Camera-type eye (tissue), 1 donor: ENCODE measurements around the gene GNB1L. TPM values are rescaled to one million over a fixed set of nuclear protein-coding genes. Genes with fewer than 3 reads are reported as not detected.

ENCODE experiments used
- total RNA-seq: library from RNA; depleted of rRNA; stranded (reverse); fragments of >200 nt; gene quantifications from one replicate; pipeline ENCODE4 v1.2.3, GENCODE V29; 2014

GNB1L gene, protein sequence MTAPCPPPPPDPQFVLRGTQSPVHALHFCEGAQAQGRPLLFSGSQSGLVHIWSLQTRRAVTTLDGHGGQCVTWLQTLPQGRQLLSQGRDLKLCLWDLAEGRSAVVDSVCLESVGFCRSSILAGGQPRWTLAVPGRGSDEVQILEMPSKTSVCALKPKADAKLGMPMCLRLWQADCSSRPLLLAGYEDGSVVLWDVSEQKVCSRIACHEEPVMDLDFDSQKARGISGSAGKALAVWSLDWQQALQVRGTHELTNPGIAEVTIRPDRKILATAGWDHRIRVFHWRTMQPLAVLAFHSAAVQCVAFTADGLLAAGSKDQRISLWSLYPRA
- total RNA-seq: 6.7 TPM

DNA sequence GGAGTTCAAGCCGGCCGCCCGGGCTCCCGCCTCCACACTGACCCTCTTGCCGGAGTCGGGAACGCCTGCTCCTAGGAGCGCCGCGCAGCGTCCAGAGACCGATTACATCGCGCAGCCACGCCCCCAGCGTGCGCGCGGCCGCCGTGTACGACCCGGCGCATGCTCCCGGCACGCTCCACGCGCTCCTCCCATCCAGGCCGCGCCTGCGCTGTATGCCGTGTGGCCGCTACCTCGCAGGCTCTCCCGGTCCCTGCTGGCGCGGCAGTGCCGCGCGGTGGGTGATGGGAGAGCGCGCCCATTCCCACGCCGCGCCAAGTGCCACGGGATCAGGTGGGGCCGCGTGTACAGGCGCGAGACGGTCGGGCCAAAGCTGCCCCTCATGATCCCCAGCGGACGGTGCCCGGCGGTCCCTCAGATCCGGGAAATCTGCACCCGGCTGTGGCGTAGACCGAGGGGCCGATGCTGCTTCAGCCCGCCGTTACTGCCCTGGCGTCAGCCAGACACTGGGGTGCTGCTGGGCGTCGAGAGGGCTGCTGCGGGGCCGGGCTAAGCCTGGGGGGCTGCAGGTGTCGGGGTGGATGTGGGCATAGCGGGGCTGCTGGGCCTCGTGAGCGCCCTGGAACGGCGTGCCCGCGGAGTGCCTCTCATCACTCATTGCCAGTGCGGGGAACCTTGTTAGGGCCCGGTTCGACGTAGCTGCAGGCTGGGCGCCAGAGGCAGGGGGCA, at the start of gene GNB1L, which contains the start of gene RTL10:
GNB1L (minus strand) TSS at position 97 of the 726 bp plus-strand sequence. CDS start 33,519 bp downstream, outside the sequence.
RTL10 (minus strand) TSS at position 97 of the 726 bp plus-strand sequence. CDS start 2,613 bp downstream, outside the sequence.

DNA sequence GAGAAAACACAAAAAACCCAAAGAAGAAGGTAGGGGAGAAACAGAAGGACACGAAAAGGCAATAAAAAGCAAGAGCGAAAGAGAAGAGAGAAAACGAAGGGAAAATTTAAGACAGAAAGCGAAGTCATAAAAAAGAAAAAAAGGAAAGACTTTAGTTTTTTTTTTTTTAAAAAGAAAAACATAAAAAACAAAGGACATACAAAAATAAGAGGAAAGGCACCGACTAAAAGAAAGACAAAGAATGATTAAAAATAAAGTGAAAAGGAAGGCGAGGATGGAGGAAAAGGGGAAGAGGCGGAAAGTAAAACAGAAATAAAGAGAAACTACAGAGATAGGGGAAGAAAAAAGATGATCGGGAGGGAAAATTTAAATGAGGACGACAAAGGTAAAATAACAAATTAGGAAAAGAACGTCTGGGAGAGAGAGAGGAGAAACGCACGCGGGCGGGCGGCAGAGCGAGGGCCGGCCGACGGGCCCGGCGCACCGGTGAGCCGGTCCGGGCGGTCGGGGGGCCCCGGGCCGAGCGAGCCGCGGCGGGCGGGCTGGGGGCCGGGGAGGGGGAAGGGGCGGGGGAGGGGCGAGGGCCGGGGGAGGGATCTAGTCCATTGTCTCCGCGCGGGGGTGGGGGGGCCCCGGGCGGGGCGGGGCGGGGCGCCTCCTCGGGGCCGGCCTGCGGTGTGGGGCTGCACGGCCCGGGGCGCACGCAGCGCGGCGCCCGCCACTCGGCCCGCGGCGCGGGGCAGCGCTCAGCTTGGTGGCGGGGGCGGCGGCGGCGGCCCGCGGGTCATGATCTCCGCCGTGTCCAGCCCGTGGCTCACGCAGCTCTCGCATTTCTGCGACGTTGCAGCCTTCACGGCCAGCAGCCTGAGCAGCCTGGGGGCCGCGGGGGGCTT, 94.4 kb downstream of the GNB1L start, which contains the start of gene TBX1:
TBX1 (plus strand) TSS at position 721 of the 893 bp plus-strand sequence; CDS start at position 787, 66 bp downstream.

Other genes with a start within 250 kb of the GNB1L start
- 83.4 TPM for gene SEPTIN5, start 140.4 kb downstream of the GNB1L start, total RNA-seq
- gene GP1BB, start 131.3 kb downstream of the GNB1L start, total RNA-seq: 6.6 TPM
- 2.2 TPM for gene TBX1, start 94.1 kb downstream of the GNB1L start, total RNA-seq
- gene RTL10, start within 50 bp of the GNB1L start, total RNA-seq: 24.4 TPM
- 168 TPM for gene COMT, start 86.9 kb upstream of the GNB1L start, total RNA-seq
- gene TXNRD2, start 86.9 kb upstream of the GNB1L start, total RNA-seq: 17.9 TPM
- gene ARVCF, start 161.9 kb upstream of the GNB1L start, total RNA-seq: 169 TPM
- gene TANGO2, start 166.2 kb upstream of the GNB1L start, total RNA-seq: 29.8 TPM
- 34.7 TPM for gene DGCR8, start 225.4 kb upstream of the GNB1L start, total RNA-seq